GM18868 (cell line): ENCODE measurements around the gene PHACTR1.

ENCODE experiments used
- ATAC-seq: cut with Tn5 transposase; IDR thresholded peaks from one replicate; pipeline ENCODE4 v1.9.1; 2021; ENCODE audit warnings: mild to moderate bottlenecking, moderate library complexity; ENCODE audit not compliant: unreplicated experiment

Gene PHACTR1

DNA sequence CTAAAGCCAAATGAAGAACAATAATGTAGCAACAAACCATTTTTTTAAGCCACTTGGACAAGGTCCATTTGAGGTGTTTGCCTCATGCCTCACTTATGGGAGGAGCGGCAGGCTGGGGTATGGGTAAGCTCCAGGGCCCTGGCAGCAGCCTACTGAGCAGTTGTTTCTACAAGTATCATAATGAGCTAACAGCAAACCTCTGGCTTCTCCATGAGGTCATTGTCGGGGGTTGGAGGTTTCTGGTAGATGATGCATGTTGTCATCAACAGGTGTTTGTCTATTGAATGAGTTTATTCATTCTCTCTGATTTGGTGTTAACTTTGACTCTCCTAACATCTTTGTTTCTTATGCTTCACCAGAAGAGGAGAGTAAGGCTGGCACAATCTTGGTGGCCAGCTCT is 461.1 kb downstream of the PHACTR1 start:
- ATAC-seq: no peak

DNA sequence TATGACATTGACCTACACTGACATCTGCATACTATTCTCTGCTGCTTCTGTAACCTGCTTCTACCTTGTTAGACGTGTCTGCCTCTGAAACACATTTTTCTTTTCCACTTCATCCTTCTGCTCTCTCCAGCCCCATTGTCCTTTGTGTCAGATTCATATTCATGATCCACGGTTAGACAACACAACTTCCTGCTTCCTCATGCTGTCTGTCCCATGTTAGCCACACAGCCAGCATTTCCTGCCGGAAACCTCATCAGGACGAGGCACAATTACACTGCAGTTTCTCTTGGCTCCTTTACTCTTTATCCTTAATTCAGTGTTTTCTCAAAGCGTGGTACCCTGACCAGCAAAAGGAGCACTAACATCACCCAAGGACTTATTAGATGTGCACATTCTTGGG is 461.5 kb downstream of the PHACTR1 start:
- ATAC-seq: no peak

DNA sequence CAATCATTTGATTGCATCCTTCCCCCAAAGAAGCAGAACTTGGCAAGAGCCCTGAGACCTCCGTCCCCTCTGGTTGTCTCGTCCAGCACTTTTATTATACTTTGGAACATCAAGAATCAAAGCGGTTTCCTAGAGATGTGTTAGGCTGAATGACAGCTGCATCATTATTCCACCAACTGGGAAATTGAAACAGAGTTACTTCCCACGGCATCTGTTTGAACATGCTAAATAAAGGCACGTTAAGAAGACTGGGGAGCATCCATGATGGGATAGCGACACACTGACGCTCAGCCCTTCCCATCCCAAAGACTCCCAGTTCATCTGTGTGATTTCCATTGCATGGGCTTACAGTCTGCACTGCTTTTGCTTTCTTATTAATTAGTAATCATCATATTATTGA is 464.0 kb downstream of the PHACTR1 start:
- ATAC-seq: no peak

DNA sequence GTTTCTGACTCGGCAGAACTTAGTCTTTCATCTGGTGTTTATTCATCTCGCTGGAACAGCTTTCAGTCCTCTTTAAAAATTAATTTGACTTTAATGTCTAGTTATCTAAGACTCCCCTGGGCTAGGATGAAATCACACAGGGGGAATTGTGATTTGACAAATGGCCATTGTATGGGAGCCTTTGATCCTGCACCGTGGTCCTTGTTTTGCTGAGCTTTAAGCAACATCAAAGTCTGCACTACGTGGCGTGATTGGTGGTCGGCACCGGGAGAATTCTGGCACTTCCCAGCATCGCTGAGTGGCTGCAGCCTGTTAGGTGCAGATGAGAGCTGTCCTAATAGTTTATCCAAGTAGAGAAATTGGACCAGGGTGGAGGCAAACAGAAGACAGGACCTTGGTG is 464.8 kb downstream of the PHACTR1 start:
- ATAC-seq: no peak

DNA sequence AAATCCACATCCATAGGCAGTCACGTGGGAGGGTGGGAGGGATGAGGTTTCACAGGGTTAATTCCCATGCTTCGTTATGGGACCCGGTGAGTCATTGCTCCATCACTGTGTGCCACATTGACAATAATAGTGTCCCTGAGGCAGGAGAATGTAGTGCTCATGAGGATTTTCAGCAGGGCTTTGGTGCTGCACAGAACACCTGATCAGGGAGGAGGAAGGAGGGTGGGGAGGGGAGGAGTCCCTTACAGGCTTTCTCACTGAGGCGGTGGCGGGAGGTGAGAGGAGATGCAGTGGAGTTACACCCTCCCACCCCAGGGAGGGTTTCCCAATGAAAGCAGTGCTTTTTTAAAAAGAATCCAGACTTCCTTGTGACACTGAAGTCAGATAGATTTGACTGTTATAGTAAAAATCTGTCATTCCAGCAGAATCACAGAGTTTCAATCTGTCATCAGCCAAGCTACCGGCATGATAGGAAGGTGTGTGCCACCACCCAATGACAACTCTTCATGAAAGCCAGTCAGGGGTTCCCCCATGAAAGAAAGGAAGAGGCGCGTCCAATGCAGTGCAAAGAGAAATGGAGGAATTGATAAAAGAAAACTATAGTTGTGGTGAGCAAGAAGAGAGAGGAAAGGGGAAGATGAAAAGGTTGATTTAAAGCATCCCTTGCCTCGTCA is 467.0 kb downstream of the PHACTR1 start:
- no peak for ATAC-seq

DNA sequence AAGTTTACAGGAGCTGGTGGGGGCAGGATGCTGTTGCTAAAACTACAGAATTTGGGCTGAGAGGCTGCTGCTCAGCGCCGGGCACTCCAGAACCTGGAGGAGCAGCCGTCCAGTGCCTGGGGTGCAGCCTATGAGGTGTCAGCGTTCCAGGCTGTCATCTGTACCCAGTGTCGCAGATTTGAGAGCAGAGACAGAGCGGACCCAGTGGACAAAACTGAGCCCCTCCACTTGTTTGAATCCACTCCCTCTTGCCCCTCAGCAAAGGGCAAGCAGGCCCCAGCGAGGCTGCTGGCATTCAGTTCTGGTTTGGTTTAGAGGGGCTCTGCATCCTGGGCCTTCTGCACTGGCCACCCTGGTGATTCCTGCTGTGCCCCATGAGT is 467.5 kb downstream of the PHACTR1 start:
- ATAC-seq: no peak

DNA sequence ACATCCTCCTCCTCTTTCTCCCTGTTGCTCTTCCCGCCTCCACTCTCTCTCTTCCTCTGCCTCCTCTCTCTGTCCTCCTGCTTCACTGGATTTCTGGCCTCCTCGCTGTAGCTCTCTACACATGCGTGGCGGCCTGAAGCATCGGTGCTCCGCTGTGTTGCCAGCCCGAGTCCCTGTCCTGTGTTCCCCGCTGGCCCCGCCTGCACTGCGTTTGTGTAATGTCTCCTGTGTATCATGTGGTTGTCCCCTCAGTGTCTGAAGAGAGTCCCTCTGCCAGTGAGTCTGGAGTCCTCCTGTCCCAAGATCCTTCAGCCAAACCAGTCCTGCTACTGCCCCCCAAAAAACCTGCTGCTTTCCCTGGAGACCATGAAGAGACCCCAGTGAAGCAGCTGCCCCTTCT is 468.0 kb downstream of the PHACTR1 start:
- ATAC-seq: no peak

DNA sequence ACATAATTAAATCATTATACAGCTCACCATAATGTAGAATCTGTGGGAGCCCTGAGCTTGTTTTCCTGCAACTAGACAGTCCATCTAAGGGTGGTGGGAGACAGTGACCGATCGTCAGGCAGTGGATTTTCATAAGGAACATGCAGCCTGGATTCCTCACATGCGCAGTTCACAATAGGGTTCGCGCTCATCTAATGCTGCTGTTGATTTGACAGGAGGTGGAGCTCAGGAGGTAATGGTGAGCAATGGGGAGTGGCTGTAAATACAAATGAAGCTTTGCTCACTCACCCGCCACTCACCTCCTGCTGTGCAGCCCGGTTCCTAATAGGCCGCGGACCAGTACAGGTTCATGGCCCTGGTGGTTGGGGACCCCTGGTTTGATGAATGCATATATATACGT is 470.3 kb downstream of the PHACTR1 start:
- no peak for ATAC-seq

DNA sequence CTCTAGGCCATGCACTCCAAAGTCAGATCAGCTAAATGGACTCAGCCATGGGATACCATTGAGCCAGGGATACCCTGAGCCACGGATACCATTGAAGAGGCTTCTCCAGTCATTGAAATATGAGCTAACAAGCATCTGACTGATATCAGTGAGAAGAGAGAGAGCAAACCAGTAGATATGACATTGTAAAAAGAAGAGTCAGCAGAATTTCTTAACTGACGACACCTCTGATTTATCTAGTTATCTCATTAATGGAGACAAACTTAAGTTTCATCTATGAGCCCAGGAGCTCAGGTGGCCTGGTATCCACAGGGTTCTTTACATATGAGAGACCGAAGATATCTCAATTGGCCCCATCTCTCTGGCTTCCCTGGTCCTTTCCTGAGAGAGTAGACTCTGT is 471.1 kb downstream of the PHACTR1 start:
- ATAC-seq: no peak

DNA sequence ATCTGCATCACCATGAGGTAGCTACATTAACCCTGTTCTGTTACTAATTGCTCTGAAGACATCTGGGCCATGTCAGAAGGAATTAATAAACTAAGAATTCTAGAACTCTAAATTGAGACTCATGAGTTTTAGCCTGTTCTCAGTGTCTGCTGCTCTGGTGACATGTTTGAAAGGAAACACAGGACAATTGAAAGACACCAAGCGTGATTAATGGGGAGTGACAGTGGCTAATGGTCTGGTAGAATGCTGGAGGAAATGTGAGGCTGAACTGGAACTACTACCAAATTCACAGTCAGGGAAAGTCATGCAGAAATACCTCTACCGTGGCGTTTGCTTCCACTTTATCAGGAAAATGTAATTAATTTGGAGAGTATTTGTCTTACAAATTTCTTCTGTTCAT is 471.7 kb downstream of the PHACTR1 start:
- no peak for ATAC-seq

DNA sequence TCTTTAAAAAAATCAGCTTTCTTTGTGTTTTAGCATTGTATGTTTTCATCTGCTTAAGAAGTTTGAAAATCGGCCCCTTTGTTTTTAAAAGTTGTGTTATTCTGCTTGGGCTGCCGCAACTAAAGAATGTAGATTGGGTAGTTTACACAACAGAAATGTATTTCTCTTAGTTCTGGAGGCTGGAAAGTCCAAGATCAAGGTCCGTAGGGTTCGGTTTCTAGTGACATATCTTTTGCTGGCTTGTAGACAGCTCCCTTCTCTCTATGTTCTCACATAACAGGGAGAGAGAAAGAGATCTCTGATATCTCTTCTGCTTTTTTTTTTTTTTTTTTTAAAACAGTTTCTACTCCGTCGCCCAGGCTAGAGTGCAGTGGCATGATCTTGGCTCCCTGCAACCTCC is 473.1 kb downstream of the PHACTR1 start:
- ATAC-seq: no peak

DNA sequence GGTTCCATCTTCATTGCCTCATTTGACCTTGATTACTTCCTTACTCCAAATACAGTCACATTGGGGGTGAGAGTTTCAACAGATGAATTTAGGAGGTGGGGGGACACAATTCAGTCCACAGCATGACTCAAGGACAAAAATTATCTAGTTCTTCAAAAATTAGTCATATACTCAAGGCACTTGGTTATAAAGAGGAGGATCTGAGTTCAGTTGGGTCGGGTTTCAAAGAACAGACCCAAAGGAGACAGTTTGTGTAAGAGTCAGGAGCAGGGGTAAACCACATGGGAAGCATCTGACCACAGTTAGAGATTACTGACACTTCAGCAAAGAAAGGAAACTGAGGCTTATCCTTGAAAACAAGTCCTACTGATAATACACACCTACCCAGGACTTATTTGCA is 473.8 kb downstream of the PHACTR1 start:
- ATAC-seq: no peak

DNA sequence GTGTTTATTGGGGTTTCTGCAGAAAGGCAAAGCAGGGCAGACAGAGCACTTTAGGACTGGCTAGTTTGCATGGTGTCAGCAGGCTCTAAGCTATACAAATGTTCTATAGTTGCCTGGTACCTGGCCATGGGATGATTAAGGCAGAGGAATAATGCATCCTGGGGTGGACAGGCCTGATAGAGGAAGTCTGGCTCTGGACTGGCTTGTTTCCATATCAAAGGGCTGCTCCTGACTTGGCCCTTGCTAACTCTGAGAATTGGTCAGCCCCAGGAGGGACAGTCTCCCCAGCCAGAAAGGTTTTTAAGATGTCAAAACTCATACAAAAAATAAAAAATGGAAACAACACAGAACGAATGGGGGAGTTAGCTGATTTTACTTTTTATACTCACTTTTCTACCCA is 474.9 kb downstream of the PHACTR1 start:
- no peak for ATAC-seq

DNA sequence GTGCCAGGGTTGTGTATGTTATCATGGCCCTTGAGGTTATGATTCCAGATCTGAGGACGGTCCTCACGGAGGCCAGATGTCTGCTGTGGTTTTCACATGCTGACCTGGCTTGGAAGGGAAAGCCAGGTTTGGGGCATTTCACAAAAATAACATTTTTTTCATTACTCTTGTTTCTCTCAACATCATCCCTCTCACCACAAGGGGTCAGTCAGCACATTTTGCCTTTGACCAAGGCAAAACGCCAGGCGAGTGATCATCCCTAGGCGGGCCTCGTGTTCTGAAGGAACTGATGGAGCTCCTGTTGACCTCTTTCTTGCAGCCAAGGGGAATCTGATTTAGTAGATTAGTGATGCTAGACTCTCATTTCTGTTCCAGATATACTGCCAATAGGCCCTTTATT is 478.3 kb downstream of the PHACTR1 start:
- no peak for ATAC-seq

DNA sequence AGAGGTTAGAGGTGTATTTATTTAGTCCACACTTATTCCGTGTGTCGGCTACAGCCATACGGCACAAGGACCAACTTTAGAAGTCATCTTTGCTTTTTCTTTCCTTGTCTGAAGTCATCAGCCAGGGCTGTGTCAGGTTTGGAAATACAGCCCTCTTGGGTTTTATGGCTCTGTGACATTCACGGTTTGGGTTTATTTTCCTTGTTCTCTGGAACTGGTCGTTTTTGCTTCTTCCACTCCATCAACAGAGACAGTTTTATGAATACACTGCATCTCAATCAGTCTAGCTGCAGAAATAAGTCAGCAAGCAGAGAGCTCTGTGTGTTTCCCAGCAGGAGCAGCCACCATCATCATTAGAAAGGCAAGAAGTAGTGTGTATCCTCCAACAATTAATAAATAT is 479.2 kb downstream of the PHACTR1 start:
- no peak for ATAC-seq

DNA sequence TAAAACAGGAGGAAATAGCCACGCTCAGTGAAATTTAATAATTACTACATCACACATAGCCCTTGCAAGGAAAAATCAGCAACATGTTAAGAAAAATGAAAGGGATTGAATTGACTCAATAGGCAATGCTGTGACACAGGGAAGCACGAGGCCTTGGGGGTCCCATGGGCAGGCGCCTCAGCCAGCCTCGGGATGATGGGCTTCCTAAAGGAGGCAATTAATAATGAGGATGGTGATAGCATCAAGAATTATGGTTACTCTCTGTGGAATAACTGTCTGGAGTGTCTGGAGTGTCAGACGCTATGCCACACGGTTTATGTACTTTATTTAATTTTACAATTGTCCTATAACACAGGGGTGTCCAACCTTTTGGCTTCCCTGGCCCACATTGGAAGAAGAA is 481.6 kb downstream of the PHACTR1 start:
- ATAC-seq: no peak

DNA sequence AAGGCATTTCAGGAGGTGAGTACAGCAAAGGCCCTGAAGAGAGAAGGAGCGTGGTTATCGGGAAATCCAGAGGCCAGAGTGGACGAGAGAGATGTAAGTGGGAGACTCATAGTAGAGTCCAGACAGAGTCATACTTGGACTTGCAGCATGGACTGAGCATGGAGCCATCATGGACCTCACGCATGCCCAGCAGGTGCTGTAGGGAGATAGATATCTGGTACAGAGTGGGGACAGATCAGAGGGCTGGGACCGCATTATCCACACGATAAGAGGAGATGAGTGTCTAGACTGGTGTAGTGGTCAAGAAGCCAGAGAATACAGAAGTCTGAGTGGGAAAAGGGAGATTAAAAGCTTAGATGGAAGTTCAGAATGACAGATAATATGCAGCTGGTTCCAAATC is 484.8 kb downstream of the PHACTR1 start:
- no peak for ATAC-seq

DNA sequence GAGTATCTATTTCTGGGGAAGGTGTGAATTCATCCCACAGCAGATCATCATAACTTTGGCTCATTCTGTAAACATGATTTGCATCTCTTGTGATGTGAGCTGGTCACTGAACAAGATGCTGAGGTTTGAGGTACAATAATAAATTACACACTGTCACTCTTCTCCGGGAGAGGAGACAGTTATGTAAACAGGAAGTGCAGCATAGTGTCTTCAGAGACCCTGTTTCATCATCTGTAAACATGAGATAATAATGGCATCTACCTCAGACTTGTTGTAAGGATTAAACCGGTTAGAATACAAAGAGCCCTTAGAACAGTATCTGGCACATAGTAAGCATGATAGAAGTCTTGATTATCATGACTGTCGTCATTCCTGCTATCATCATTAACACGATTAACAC is 486.6 kb downstream of the PHACTR1 start:
- no peak for ATAC-seq

DNA sequence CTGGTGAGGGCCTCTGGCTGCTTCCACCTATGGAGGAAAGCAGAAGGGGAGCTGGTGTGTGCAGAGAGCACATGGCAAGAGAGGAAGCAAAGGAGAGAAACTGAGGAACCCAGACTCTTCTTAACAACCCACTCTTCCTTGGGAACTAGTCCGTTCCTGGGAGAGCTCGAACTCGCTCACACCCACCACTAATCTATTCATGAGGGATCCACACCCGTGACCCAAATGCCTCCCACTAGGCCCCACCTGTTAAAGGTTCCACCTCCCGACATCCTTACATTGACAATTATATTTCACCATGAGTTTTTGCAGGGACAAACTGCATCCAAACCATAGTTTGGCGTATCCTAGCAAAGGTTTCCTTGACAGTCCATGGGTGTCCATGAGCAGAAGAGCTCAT is 488.5 kb downstream of the PHACTR1 start:
- ATAC-seq: no peak

DNA sequence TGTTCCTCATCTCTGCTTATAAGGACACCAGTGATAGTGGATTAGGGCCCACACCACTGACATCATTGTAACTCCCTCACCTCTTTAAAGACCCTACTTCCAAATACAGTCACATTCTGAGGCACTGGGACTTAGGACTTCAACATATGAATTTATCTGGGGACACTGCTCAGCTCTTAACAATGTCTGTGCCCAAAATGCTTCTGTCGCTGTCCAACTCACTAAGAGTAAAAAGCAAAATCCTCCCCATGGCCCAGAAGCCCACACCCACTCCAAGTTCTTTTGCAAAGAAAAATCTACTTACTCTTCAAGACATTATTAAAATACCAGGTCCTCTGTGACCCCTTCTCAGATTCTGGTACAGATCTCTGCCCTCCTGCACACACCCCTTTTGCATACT is 495.5 kb downstream of the PHACTR1 start:
- no peak for ATAC-seq

DNA sequence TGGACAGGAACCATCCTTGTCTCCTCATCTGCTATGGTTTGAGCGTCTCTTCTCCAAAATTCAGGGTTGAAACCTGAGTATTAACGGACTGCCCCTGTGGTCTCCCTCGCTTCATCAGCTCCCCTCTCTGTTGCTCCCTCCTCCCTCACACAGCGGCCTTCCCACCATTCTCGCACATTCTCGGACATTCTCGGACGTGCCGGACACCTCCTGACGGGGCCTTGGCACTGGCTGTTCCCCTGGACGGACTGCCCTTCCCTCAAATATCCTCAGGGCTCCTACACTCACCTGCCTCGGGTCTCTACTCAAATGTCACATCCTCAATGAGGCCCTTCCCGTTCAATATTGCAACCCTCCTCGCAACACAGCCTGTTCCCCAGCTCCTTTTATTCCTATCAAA is 496.0 kb downstream of the PHACTR1 start:
- no peak for ATAC-seq

DNA sequence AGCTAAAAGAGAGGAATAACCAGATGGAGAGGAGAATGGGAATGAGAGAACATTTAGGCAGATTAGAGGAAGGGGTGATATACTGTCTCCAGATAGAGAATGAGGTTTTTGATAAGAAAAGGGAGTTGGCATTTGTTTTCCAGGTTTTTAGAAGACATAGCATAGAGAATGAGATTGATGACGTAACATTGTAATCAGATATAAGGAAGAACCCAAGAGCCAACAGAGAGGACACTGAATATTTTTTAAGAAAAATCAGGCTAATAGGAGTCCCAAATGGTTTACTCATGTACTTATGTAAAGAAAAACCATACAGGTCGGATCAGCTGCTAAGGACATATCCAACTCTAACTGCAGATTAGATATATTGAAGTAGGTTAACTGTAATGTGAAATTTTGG is 498.8 kb downstream of the PHACTR1 start:
- no peak for ATAC-seq

DNA sequence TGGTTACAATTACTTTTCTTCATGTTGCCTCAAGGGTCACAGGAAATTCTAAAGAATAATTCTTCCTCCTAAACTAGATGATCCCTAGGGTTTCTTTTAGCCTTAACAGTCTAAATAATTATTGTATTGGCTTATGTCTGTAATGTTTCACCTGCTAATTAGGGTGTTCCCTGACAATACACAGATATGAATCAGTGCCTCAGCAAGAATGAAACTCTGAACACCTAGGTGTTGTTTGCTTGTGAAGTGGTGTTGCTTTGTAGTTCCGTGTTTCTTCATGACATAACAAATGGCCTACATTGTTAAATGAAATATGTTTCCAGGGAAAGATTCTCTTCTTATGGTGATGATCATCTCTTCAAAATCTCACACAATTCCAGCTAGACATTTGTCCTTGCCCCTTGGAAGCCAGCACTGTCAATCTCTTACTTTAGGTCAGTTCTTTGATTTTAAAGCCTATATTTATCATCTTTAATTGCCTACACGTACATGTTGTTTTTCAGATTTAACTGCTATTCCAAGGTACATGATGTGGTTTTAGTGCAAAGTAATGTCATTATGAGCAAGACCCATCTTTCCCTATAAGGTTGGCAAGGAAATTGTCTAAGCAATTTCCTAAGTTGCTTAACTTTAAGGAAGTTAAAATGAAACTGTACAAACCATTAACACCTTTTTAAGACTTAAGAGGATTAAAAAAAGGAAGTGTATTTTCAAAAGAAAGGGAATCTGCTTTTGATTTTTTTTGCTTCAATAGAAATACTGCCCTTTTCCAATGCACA is 499.9 kb downstream of the PHACTR1 start:
- peak; percentile 67 for ATAC-seq
